Testis (tissue), 2 donors: ENCODE data around the gene DAB1.

Experiments
- CTCF ChIP-seq, 3 experiments: fragments of 450-650 bp in 2 of 3; fragments of 200-600 bp in 1 of 3; sonication (generic) in 1 of 3; IDR thresholded peaks; one replicate each; pipeline ENCODE4 v1.5.1; 2016 to 2019; ENCODE audit warnings: antibody characterized with exemption in 3 of 3, mild to moderate bottlenecking in 2 of 3, moderate library complexity in 1 of 3
- POLR2A ChIP-seq: fragments of 450-650 bp; IDR thresholded peaks from one replicate; pipeline ENCODE4 v1.6.1; 2017; ENCODE audit warnings: antibody characterized with exemption, mild to moderate bottlenecking, moderate library complexity

GRCh38 chr1:57020216-57020615 is 403.6 kb downstream of the DAB1 start:
- TF ChIP-seq CTCF (IDR thresholded peaks at IDR 0.05) (no peak), POLR2A (no peak)
